K562 (cell line): ENCODE data around the gene STAP1. TPM values are rescaled to one million over a fixed set of nuclear protein-coding genes. Genes with fewer than 3 reads are reported as not detected.
A peak's percentile ranks its signal among the peaks of the same experiment; 100 is the strongest.

Experiments
- ATAC-seq: fragments of 200-7000 bp; cut with Tn5 transposase; 3 replicates; pipeline ENCODE4 v1.9.1; 2020; ENCODE audit warnings: moderate library complexity
- BruUV-seq: library from RNA; stranded (reverse); fragments of 400-500 nt; replicated peaks from 2 replicates; lab custom pipeline; 2021; lab: Mats Ljungman, UMichigan
- CTCF ChIA-PET: fragments of 300-600 bp; formaldehyde crosslinking; extraction: SDS; loops from one replicate; lab custom pipeline; 2021; ENCODE audit warnings: low intra/inter-chr PET ratio; lab: Yijun Ruan, JAX
- POLR2A ChIA-PET: fragments of 300-600, 350-650 bp; sonication (Branson Sonifier 250); formaldehyde crosslinking; extraction: SDS; loops from one replicate; lab custom pipeline; 2021; ENCODE audit warnings: antibody characterized with exemption, inconsistent platforms; lab: Yijun Ruan, JAX
- DNase-seq, 4 experiments: peaks; one replicate each; pipeline versions ENCODE4 v3.0.0 to v3.0.0-alpha.2; 2011 to 2018; ENCODE audit warnings: low spot score in 3 of 4, mixed read lengths in 3 of 4; ENCODE audit errors: extremely low read depth in 1 of 4
- FAIRE-seq: peaks from 2 replicates; lab custom pipeline; 2011; peaks lifted over from hg19 to GRCh38; lab: Jason Lieb, UNC
- H2AFZ ChIP-seq: 2 replicates; pipeline ENCODE4 v1.6.0; 2011; ENCODE audit warnings: low read depth, low read length, control low read depth, inconsistent platforms
- H3K27ac ChIP-seq: fragments of 200-600 bp; 3 replicates; pipeline ENCODE4 v1.8.0; 2011; ENCODE audit warnings: low read depth, mild to moderate bottlenecking, control low read depth, inconsistent platforms, low read length, moderate library complexity, mixed read lengths; ENCODE audit errors: extremely low read depth
- H3K27me3 ChIP-seq, 2 experiments: fragments of 300-600 bp in 1 of 2; 2 replicates in 1 of 2; 3 replicates in 1 of 2; pipeline versions ENCODE4 v1.6.0 to v1.8.0; 2011; ENCODE audit warnings: inconsistent platforms in 2 of 2, low read length in 2 of 2, mild to moderate bottlenecking in 1 of 2, mixed read lengths in 1 of 2, moderate library complexity in 1 of 2; ENCODE audit not compliant: control insufficient read depth in 2 of 2, insufficient read depth in 2 of 2
- H3K36me3 ChIP-seq: fragments of 300-600 bp; 3 replicates; pipeline ENCODE4 v1.8.0; 2011; ENCODE audit warnings: mild to moderate bottlenecking, low read length, inconsistent platforms; ENCODE audit not compliant: control insufficient read depth, insufficient read depth
- H3K4me1 ChIP-seq, 2 experiments: fragments of 200-600 bp in 1 of 2; replicated peaks in 1 of 2; 2 replicates in 1 of 2; 3 replicates in 1 of 2; pipeline versions ENCODE4 v1.5.1 to v1.8.0; 2011; ENCODE audit warnings: inconsistent platforms in 2 of 2, low read length in 2 of 2, mild to moderate bottlenecking in 1 of 2, mixed read lengths in 1 of 2, moderate library complexity in 1 of 2; ENCODE audit not compliant: control insufficient read depth in 2 of 2, insufficient read depth in 2 of 2
- H3K4me2 ChIP-seq: 2 replicates; pipeline ENCODE4 v1.6.1; 2011; ENCODE audit warnings: low read length, control low read depth, inconsistent platforms, mixed read lengths; ENCODE audit not compliant: insufficient read depth
- H3K4me3 ChIP-seq: fragments of 200-600 bp; sonication (generic), shearing (Covaris generic); 2 replicates; pipeline ENCODE4 v1.5.1; 2016; ENCODE audit warnings: control low read depth, inconsistent platforms
- H3K79me2 ChIP-seq: fragments of 200-600 bp; 3 replicates; pipeline ENCODE4 v1.8.0; 2011; ENCODE audit warnings: low read length, inconsistent platforms; ENCODE audit not compliant: control insufficient read depth, insufficient read depth
- H3K9ac ChIP-seq, 2 experiments: 2 replicates each; pipeline versions ENCODE4 v1.6.0 to v1.6.1; 2011; ENCODE audit warnings: low read depth in 2 of 2, low read length in 2 of 2, control low read depth in 1 of 2, inconsistent platforms in 1 of 2, mild to moderate bottlenecking in 1 of 2, mixed read lengths in 1 of 2; ENCODE audit not compliant: insufficient read depth in 1 of 2
- H3K9me1 ChIP-seq: one replicate; pipeline ENCODE4 v1.6.0; 2011; ENCODE audit warnings: inconsistent platforms, mild to moderate bottlenecking, low read length, moderate library complexity; ENCODE audit not compliant: control insufficient read depth, insufficient read depth
- H3K9me3 ChIP-seq: replicated peaks from 2 replicates; pipeline ENCODE4 v1.5.1; 2011; ENCODE audit warnings: low read depth, low read length, inconsistent platforms; ENCODE audit not compliant: control insufficient read depth, insufficient read depth
- H4K20me1 ChIP-seq: replicated peaks from 2 replicates; pipeline ENCODE4 v1.6.1; 2011; ENCODE audit warnings: low read length, inconsistent platforms, mixed read lengths; ENCODE audit not compliant: control insufficient read depth, insufficient read depth
- BRD4 ChIP-seq: fragments of 200-600 bp; sonication (generic); IDR thresholded peaks from 2 replicates; pipeline ENCODE4 v1.6.1; 2017; ENCODE audit warnings: inconsistent platforms
- CBFA2T2 ChIP-seq: fragments of 450-650 bp; conservative IDR thresholded peaks from 2 replicates; pipeline ENCODE4 v1.6.1; 2017; ENCODE audit warnings: mild to moderate bottlenecking
- CHD7 ChIP-seq: fragments of 200-600 bp; sonication (generic); IDR thresholded peaks from one replicate; pipeline ENCODE4 v1.6.1; 2012; ENCODE audit warnings: mild to moderate bottlenecking, low read depth, low read length, inconsistent platforms
- CTBP1 ChIP-seq: fragments of 450-650 bp; IDR thresholded peaks from 2 replicates; pipeline ENCODE4 v1.6.1; 2016; ENCODE audit warnings: borderline replicate concordance
- EGR1 ChIP-seq: fragments of 450-650 bp; conservative IDR thresholded peaks from 2 replicates; pipeline ENCODE4 v1.6.1; 2017; ENCODE audit warnings: mild to moderate bottlenecking
- EP300 ChIP-seq: IDR thresholded peaks from 2 replicates; pipeline ENCODE4 v1.6.1; 2012; ENCODE audit warnings: low read length, improper control_type of control experiment
- NBN ChIP-seq: fragments of 450-650 bp; IDR thresholded peaks from 2 replicates; pipeline ENCODE4 v1.6.1; 2016; ENCODE audit warnings: low read depth, mild to moderate bottlenecking
- NCOA1 ChIP-seq: fragments of 450-650 bp; IDR thresholded peaks from 2 replicates; pipeline ENCODE4 v1.6.1; 2016; ENCODE audit warnings: low read depth
- NFRKB ChIP-seq: fragments of 450-650 bp; IDR thresholded peaks from 2 replicates; pipeline ENCODE4 v1.6.1; 2016; ENCODE audit warnings: low read depth
- PHF8 ChIP-seq: fragments of 200-600 bp; sonication (generic); IDR thresholded peaks from 2 replicates; pipeline ENCODE4 v1.6.1; 2012; ENCODE audit warnings: mixed run types, mild to moderate bottlenecking, inconsistent platforms, low read length, moderate library complexity, borderline replicate concordance
- RBBP5 ChIP-seq: fragments of 200-600 bp; sonication (generic); IDR thresholded peaks from 2 replicates; pipeline ENCODE4 v1.6.1; 2012; ENCODE audit warnings: borderline replicate concordance, mild to moderate bottlenecking, low read length, control low read depth, inconsistent platforms; ENCODE audit not compliant: insufficient read depth, poor library complexity, severe bottlenecking
- SPI1 ChIP-seq: IDR thresholded peaks from 2 replicates; pipeline ENCODE4 v1.6.1; 2011; ENCODE audit warnings: low read depth, low read length, control low read depth, borderline replicate concordance
- USF2 ChIP-seq: sonication (generic); formaldehyde crosslinking; IDR thresholded peaks from 2 replicates; pipeline ENCODE4 v1.5.0; 2020; ENCODE audit warnings: missing genetic modification reagents
- WGBS: fragments of 100-300 bp; shearing (Covaris generic); methylation state at CpG from one replicate; pipeline ENCODE4 v1.1.6; 2016; ENCODE audit warnings: low coverage, mixed read lengths; ENCODE audit not compliant: insufficient coverage; ENCODE audit errors: missing lambda C conversion rate; 5-methylcytosine and 5-hydroxymethylcytosine counted together
- in situ Hi-C: fragments of 300-500 bp; cut with MboI; formaldehyde crosslinking; loops from 4 replicates; pipeline ENCODE4 v1.15.0; 2018; ENCODE audit warnings: inconsistent platforms, mixed read lengths
- intact Hi-C: fragments of 100-400 bp; cut with micrococcal nuclease; formaldehyde crosslinking; loops from 2 replicates; pipeline ENCODE4 v1.14.2; 2022
- polyA plus RNA-seq, 8 experiments: library from polyadenylated mRNA; depleted of rRNA in 4 of 8; stranded (reverse) in 5 of 8; unstranded in 3 of 8; fragments of >200 nt; fragmentation: Nextera tagmentation in 2 of 8; fragmentation: Illumina TruSeq in 1 of 8; extraction: Ambion mirVana in 2 of 8; extraction: Trizol in 1 of 8; gene quantifications; 2 replicates each; pipeline versions ENCODE4 v1.2.1 to v1.2.3, GENCODE V29; 2011 to 2014; ENCODE audit warnings: inconsistent platforms in 1 of 8, missing spikeins in 1 of 8
- total RNA-seq, 7 experiments: library from RNA; depleted of rRNA in 6 of 7; stranded (reverse); fragments of >200 nt in 6 of 7; fragmentation: Illumina TruSeq in 2 of 7; extraction: Trizol in 2 of 7; gene quantifications; 2 replicates each; pipeline versions ENCODE4 v1.2.1 to v1.2.3, GENCODE V29; 2011 to 2021; ENCODE audit warnings: low replicate concordance in 1 of 7

STAP1 gene
- total and polyA plus RNA-seq, 9 of the 15 experiments (the other 6 are each of a cell fraction or from before 2014, with no cell fraction given) = 0.50 to 5.6 (median 1.4) TPM

- H3K36me3 ChIP-seq = no peaks in the 10 kb centered on the region
- peak overlapping the region; percentile 10; the same call in 1 of the 2 replicates for H2AFZ ChIP-seq
- no peak for DNase-seq
- CTCF ChIA-PET = no interaction called here
- no peaks in the 10 kb centered on the region for H3K79me2 ChIP-seq
- H3K4me3 ChIP-seq = no peak overlapping the region
- ATAC-seq = peak; percentile 78
- FAIRE-seq = no peak
- BruUV-seq = no TSS peak
- H3K4me1 ChIP-seq = no peaks in the 10 kb centered on the region; a peak in 1 of 5 replicates
- intact Hi-C loops = no loop called here
- H3K9me1 ChIP-seq = no peaks in the 10 kb centered on the region
- H3K9me3 ChIP-seq = no peaks in the 10 kb centered on the region
- no peak overlapping the region for H3K9ac ChIP-seq
- no peak overlapping the region for H3K4me2 ChIP-seq
- H3K27me3 ChIP-seq = no peaks in the 10 kb centered on the region
- no peak overlapping the region for H3K27ac ChIP-seq
- 13% methylated on average over 2 of the region's 2 CpGs for WGBS
- POLR2A ChIA-PET = interaction anchor here (0.7 to 1.0 kb wide), 2 partner anchors 11 to 19 kb away, joined by 3 to 4 read pairs; no protein-coding TSS in a partner anchor
- H4K20me1 ChIP-seq = no peaks in the 10 kb centered on the region
- in situ Hi-C loops = no loop called here
- TF ChIP-seq SPI1 (no peak), RBBP5 (no peak), CHD7 (no peak), BRD4 (no peak), NBN (no peak), PHF8 (no peak), CTBP1 (no peak), EGR1 (peak; percentile 56), CBFA2T2 (no peak), USF2 (no peak), NFRKB (no peak), NCOA1 (no peak), EP300 (no peak)
Observed at GRCh38 chr4:67593741-67594175, 35.2 kb downstream of the STAP1 start.
